Urothelium cell line (cell line): Measurements from ENCODE around the gene C13orf42.
A peak's percentile ranks its signal among the peaks of the same experiment; 100 is the strongest.
"Not testable (repeated sequence)": the region's sequence is repeated elsewhere in the genome, so short reads cannot be mapped to it uniquely, and the experiment has no call there.

Experiments
- DNase-seq: peaks from one replicate; pipeline ENCODE4 v3.0.0; 2011; ENCODE audit warnings: low spot score, mixed read lengths
- FAIRE-seq: peaks from 2 replicates; lab custom pipeline; 2011; peaks lifted over from hg19 to GRCh38; lab: Jason Lieb, UNC

C13orf42 gene

GRCh38 chr13:51122868-51123566 is 11.9 kb upstream of the C13orf42 start:
- no peak for FAIRE-seq
- DNase-seq: no peak

GRCh38 chr13:51120873-51121272 is 9.8 kb upstream of the C13orf42 start:
- DNase-seq: peak; percentile 17
- FAIRE-seq: not testable (repeated sequence)

- FAIRE-seq: no peak
Measured at GRCh38 chr13:51118809-51119431, 7.8 kb upstream of the C13orf42 start.

GRCh38 chr13:51113969-51114368 is 2.9 kb upstream of the C13orf42 start:
- FAIRE-seq (no peak), DNase-seq (no peak)

More at GRCh38 chr13:51118809-51119431, 7.8 kb upstream of the C13orf42 start:
- DNase-seq: no peak

- no peak for DNase-seq
- FAIRE-seq: no peak
Measured at GRCh38 chr13:51113186-51113881, 2.3 kb upstream of the C13orf42 start.

GRCh38 chr13:51112771-51113170 is 1.7 kb upstream of the C13orf42 start:
- FAIRE-seq (no peak), DNase-seq (no peak)

- FAIRE-seq (no peak), DNase-seq (no peak)
Measured at GRCh38 chr13:51111997-51112396, 923 bp upstream of the C13orf42 start.

- FAIRE-seq: no peak
Measured at GRCh38 chr13:51107996-51108395, 3.1 kb downstream of the C13orf42 start.

GRCh38 chr13:51105046-51105445 is 6.0 kb downstream of the C13orf42 start:
- DNase-seq (no peak), FAIRE-seq (no peak)

More at GRCh38 chr13:51107996-51108395, 3.1 kb downstream of the C13orf42 start:
- DNase-seq: no peak

- DNase-seq: no peak
- no peak for FAIRE-seq
Measured at GRCh38 chr13:51101636-51102235, 9.3 kb downstream of the C13orf42 start.

GRCh38 chr13:51097353-51098043 is 13.6 kb downstream of the C13orf42 start:
- no peak for FAIRE-seq
- no peak for DNase-seq

GRCh38 chr13:51096131-51096530 is 14.9 kb downstream of the C13orf42 start:
- FAIRE-seq: no peak
- no peak for DNase-seq

GRCh38 chr13:51093574-51093973 is 17.5 kb downstream of the C13orf42 start:
- FAIRE-seq: no peak
- no peak for DNase-seq

- FAIRE-seq: no peak
Measured at GRCh38 chr13:51091839-51092238, 19.2 kb downstream of the C13orf42 start.

GRCh38 chr13:51083706-51084105 is 27.4 kb downstream of the C13orf42 start:
- no peak for FAIRE-seq
- no peak for DNase-seq

More at GRCh38 chr13:51091839-51092238, 19.2 kb downstream of the C13orf42 start:
- no peak for DNase-seq

- not testable (repeated sequence) for DNase-seq
Measured at GRCh38 chr13:51080478-51081065, 30.5 kb downstream of the C13orf42 start.

GRCh38 chr13:51071493-51071892 is 39.6 kb downstream of the C13orf42 start:
- no peak for DNase-seq
- no peak for FAIRE-seq

More at GRCh38 chr13:51080478-51081065, 30.5 kb downstream of the C13orf42 start:
- not testable (repeated sequence) for FAIRE-seq

GRCh38 chr13:51070005-51070649 is 40.9 kb downstream of the C13orf42 start:
- DNase-seq (peak; percentile 56), FAIRE-seq (no peak)

GRCh38 chr13:51068501-51068900 is 42.6 kb downstream of the C13orf42 start:
- DNase-seq (no peak), FAIRE-seq (no peak)

GRCh38 chr13:51067706-51068105 is 43.4 kb downstream of the C13orf42 start:
- DNase-seq (no peak), FAIRE-seq (no peak)
